SH-SY5Y (cell line): ENCODE results near the gene ICOS.

Experiments used
- GATA2 ChIP-seq: IDR thresholded peaks from 2 replicates; pipeline ENCODE4 v1.6.1; 2011; ENCODE audit warnings: mild to moderate bottlenecking, low read depth, low read length
- GATA3 ChIP-seq: IDR thresholded peaks from 2 replicates; pipeline ENCODE4 v1.6.1; 2011; ENCODE audit warnings: low read depth, mild to moderate bottlenecking, low read length, moderate library complexity

- TF ChIP-seq GATA2 (no peak), GATA3 (no peak)
Measured at GRCh38 chr2:203975912-203976311, 39.3 kb downstream of the ICOS start.
